ENCODE data around the gene ART1. TPM values are rescaled to one million over a fixed set of nuclear protein-coding genes. Genes with fewer than 3 reads are reported as not detected.

ART1 gene
- total RNA-seq, 2 experiments from 2014 or later = not detected

- Mint-ChIP-seq H3K4me3 (no peak overlapping the region), H3K27me3 (no peaks in the 10 kb centered on the region), H3K36me3 (ENCODE audit: low read depth) (peaks cover 12% of the 10 kb centered on the region), H3K4me1 (no peaks in the 10 kb centered on the region), H3K27ac (no peak overlapping the region), H3K9me3 (no peaks in the 10 kb centered on the region)
- no peak for DNase-seq
- POLR2A ChIA-PET = no interaction called here
- CTCF ChIA-PET = interaction anchor here (0.5 kb wide), 1 partner anchor 37 kb away, joined by 4 read pairs; no protein-coding TSS in a partner anchor
Measured at GRCh38 chr11:3664032-3664630, 19.2 kb downstream of the ART1 start.

GRCh38 chr11:3665336-3666022 lies 20.6 kb downstream of the ART1 start:
- CTCF ChIA-PET = no interaction called here
- H3K4me3 Mint-ChIP-seq = no peak overlapping the region
- no peaks in the 10 kb centered on the region for H3K27me3 Mint-ChIP-seq
- H3K9me3 Mint-ChIP-seq = no peaks in the 10 kb centered on the region
- H3K4me1 Mint-ChIP-seq = no peaks in the 10 kb centered on the region
- H3K27ac Mint-ChIP-seq = no peak overlapping the region
- H3K36me3 Mint-ChIP-seq (ENCODE audit: low read depth) = peaks cover 24% of the 10 kb centered on the region
- no peak for DNase-seq
- POLR2A ChIA-PET = no interaction called here

GRCh38 chr11:3666023-3666530 lies 21.1 kb downstream of the ART1 start:
- Mint-ChIP-seq H3K36me3 (ENCODE audit: low read depth) (peaks cover 25% of the 10 kb centered on the region), H3K4me1 (no peaks in the 10 kb centered on the region), H3K27ac (no peak overlapping the region), H3K27me3 (no peaks in the 10 kb centered on the region), H3K9me3 (no peaks in the 10 kb centered on the region), H3K4me3 (no peak overlapping the region)
- DNase-seq = no peak
- POLR2A ChIA-PET = no interaction called here
- CTCF ChIA-PET = no interaction called here

GRCh38 chr11:3667149-3668035 lies 22.5 kb downstream of the ART1 start:
- Mint-ChIP-seq H3K4me3 (no peak overlapping the region), H3K4me1 (no peaks in the 10 kb centered on the region), H3K27me3 (no peaks in the 10 kb centered on the region), H3K27ac (no peak overlapping the region), H3K9me3 (no peaks in the 10 kb centered on the region), H3K36me3 (ENCODE audit: low read depth) (peaks cover 30% of the 10 kb centered on the region)
- ChIA-PET POLR2A (no interaction called here), CTCF (no interaction called here)
- no peak for DNase-seq

GRCh38 chr11:3669128-3669527 lies 24.2 kb downstream of the ART1 start:
- peaks cover 37% of the 10 kb centered on the region for H3K36me3 Mint-ChIP-seq (ENCODE audit: low read depth)
- no peak overlapping the region for H3K4me3 Mint-ChIP-seq
- H3K9me3 Mint-ChIP-seq = no peaks in the 10 kb centered on the region
- POLR2A ChIA-PET = interaction anchor here (1.0 kb wide), 1 partner anchor 66 kb away, joined by 3 read pairs; no protein-coding TSS in a partner anchor
- DNase-seq = no peak
- H3K4me1 Mint-ChIP-seq = no peaks in the 10 kb centered on the region
- H3K27me3 Mint-ChIP-seq = no peaks in the 10 kb centered on the region
- CTCF ChIA-PET = no interaction called here
- H3K27ac Mint-ChIP-seq = no peak overlapping the region

GRCh38 chr11:3669742-3670183 lies 24.8 kb downstream of the ART1 start:
- Mint-ChIP-seq H3K27ac (no peak overlapping the region), H3K4me3 (no peak overlapping the region), H3K9me3 (no peaks in the 10 kb centered on the region), H3K4me1 (no peaks in the 10 kb centered on the region), H3K27me3 (no peaks in the 10 kb centered on the region), H3K36me3 (ENCODE audit: low read depth) (peaks cover 39% of the 10 kb centered on the region)
- ChIA-PET POLR2A (no interaction called here), CTCF (no interaction called here)
- DNase-seq = no peak

- no peaks in the 10 kb centered on the region for H3K9me3 Mint-ChIP-seq
- no peak within 1 kb of the TSS for H3K27ac Mint-ChIP-seq
- no peaks in the 10 kb centered on the region for H3K4me1 Mint-ChIP-seq
- H3K36me3 Mint-ChIP-seq (ENCODE audit: low read depth) = peaks cover 47% of the 10 kb centered on the region
- ChIA-PET POLR2A (no interaction called here), CTCF (interaction anchor here (0.5 kb wide), 1 partner anchor 558 kb away, joined by 3 read pairs; no protein-coding TSS in a partner anchor)
- no peaks in the 10 kb centered on the region for H3K27me3 Mint-ChIP-seq
- no peak for DNase-seq
- no peak within 1 kb of the TSS for H3K4me3 Mint-ChIP-seq
Measured at GRCh38 chr11:3671334-3672254, 26.7 kb downstream of the ART1 start, which contains the start of gene CHRNA10. TSS of gene CHRNA10 (minus strand) at chr11:3671384. CDS start at chr11:3671312, 72 bp downstream.

- Mint-ChIP-seq H3K27me3 (no peaks in the 10 kb centered on the region), H3K27ac (no peak overlapping the region), H3K9me3 (no peaks in the 10 kb centered on the region), H3K4me3 (no peak overlapping the region), H3K4me1 (no peaks in the 10 kb centered on the region), H3K36me3 (ENCODE audit: low read depth) (peaks cover 69% of the 10 kb centered on the region)
- no peak for DNase-seq
- ChIA-PET CTCF (no interaction called here), POLR2A (no interaction called here)
Measured at GRCh38 chr11:3674189-3674588, 29.3 kb downstream of the ART1 start.

GRCh38 chr11:3675971-3676370 lies 31.0 kb downstream of the ART1 start:
- DNase-seq = no peak
- Mint-ChIP-seq H3K27ac (no peak overlapping the region), H3K4me1 (no peaks in the 10 kb centered on the region), H3K9me3 (no peaks in the 10 kb centered on the region), H3K4me3 (no peak overlapping the region), H3K27me3 (no peaks in the 10 kb centered on the region), H3K36me3 (ENCODE audit: low read depth) (peaks cover 73% of the 10 kb centered on the region)
- ChIA-PET CTCF (no interaction called here), POLR2A (no interaction called here)

- no peak overlapping the region for H3K4me3 Mint-ChIP-seq
- H3K9me3 Mint-ChIP-seq = no peaks in the 10 kb centered on the region
- CTCF ChIA-PET = no interaction called here
- peaks cover 6% of the 10 kb centered on the region for H3K4me1 Mint-ChIP-seq
- POLR2A ChIA-PET = no interaction called here
- H3K27me3 Mint-ChIP-seq = no peaks in the 10 kb centered on the region
- peaks cover 82% of the 10 kb centered on the region for H3K36me3 Mint-ChIP-seq (ENCODE audit: low read depth)
- H3K27ac Mint-ChIP-seq = no peak overlapping the region
- no peak for DNase-seq
Measured at GRCh38 chr11:3679077-3679476, 34.1 kb downstream of the ART1 start.

- POLR2A ChIA-PET = no interaction called here
- CTCF ChIA-PET = interaction anchor here (1.6 kb wide), 1 partner anchor 504 kb away, joined by 3 read pairs; no protein-coding TSS in a partner anchor
- H3K9me3 Mint-ChIP-seq = no peaks in the 10 kb centered on the region
Measured at GRCh38 chr11:3683039-3683438, 38.1 kb downstream of the ART1 start.

GRCh38 chr11:3684129-3684818 lies 39.3 kb downstream of the ART1 start:
- peaks cover 6% of the 10 kb centered on the region for H3K4me1 Mint-ChIP-seq
- H3K27me3 Mint-ChIP-seq = no peaks in the 10 kb centered on the region
- H3K36me3 Mint-ChIP-seq (ENCODE audit: low read depth) = peaks cover 72% of the 10 kb centered on the region
- H3K27ac Mint-ChIP-seq = no peak overlapping the region
- H3K9me3 Mint-ChIP-seq = no peaks in the 10 kb centered on the region
- no peak for DNase-seq
- no peak overlapping the region for H3K4me3 Mint-ChIP-seq
- CTCF ChIA-PET = no interaction called here
- POLR2A ChIA-PET = no interaction called here

More at GRCh38 chr11:3683039-3683438, 38.1 kb downstream of the ART1 start:
- Mint-ChIP-seq H3K4me3 (no peak overlapping the region), H3K4me1 (peaks cover 6% of the 10 kb centered on the region), H3K27me3 (no peaks in the 10 kb centered on the region), H3K36me3 (ENCODE audit: low read depth) (peaks cover 80% of the 10 kb centered on the region), H3K27ac (no peak overlapping the region)
- no peak for DNase-seq

Measured in activated CD4-positive, alpha-beta memory T cell treated with anti-CD3 and anti-CD28 coated beads, Interleukin-2, amount 10 ng/mL, durations not matched to agents 7 days and 5 days (primary cell).